ENCODE results near the gene TSN. TPM values are rescaled to one million over a fixed set of nuclear protein-coding genes. Genes with fewer than 3 reads are reported as not detected.

TSN gene
- total RNA-seq, 1 donor from 2014 or later, result 68.2 TPM

DNA sequence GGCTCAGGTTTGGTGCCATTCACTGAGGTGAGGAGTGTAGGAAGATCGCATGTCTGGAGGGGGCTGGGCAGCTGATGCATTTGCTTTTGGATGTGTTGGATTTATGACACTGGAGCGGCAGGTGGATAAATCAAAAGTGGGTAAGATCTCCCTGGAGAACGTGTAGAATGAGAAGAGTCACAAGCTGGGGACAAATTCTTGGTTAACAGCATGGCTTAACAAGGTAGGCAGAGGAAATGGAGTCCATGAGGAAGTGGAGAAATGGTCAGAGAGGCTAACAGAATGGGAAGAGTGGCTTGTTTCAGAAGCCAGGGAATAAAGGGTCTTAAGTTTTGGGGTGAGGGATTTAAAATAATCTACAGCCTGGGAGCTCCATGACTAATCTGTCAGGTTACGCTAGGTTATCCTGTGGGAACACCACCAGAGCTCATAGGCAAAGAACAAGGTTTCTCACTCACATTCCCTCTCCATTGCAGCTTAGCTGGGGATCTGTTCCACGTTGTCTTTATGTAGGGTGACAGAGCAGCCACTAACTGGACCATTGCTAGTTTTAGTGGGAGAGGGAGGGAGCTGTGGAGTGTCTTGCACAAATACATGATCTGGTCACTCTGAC lies 12.8 kb downstream of the TSN start:
- peaks cover 37% of the 10 kb centered on the region for H3K36me3 ChIP-seq (ENCODE audit: insufficient read depth, low read length)
- Mint-ChIP-seq H3K27me3 (ENCODE audit: low read depth, unreplicated experiment) (no peaks in the 10 kb centered on the region), H3K27ac (ENCODE audit: unreplicated experiment) (no peak overlapping the region), H3K4me1 (ENCODE audit: low read depth, unreplicated experiment) (peaks cover 4% of the 10 kb centered on the region), H3K36me3 (ENCODE audit: low read depth, unreplicated experiment) (peaks cover 7% of the 10 kb centered on the region), H3K4me3 (ENCODE audit: unreplicated experiment) (no peak overlapping the region), H3K9me3 (ENCODE audit: unreplicated experiment) (no peaks in the 10 kb centered on the region)
- DNase-seq (ENCODE audit: low read depth) (no peak), FAIRE-seq (no peak)
- no peaks in the 10 kb centered on the region for H3K79me2 ChIP-seq (ENCODE audit: insufficient read depth, low read length)
- no peaks in the 10 kb centered on the region for H3K27me3 ChIP-seq (ENCODE audit: insufficient read depth, low read length)
- H3K9me3 ChIP-seq (ENCODE audit: insufficient read depth, low read depth, low read length), result no peaks in the 10 kb centered on the region
- H2AFZ ChIP-seq (ENCODE audit: low read depth, low read length), result no peak overlapping the region
- H3K27ac ChIP-seq (ENCODE audit: low read depth, low read length), result no peak overlapping the region
- no peak overlapping the region for H3K4me2 ChIP-seq (ENCODE audit: low read length)
- no peaks in the 10 kb centered on the region for H3K4me1 ChIP-seq (ENCODE audit: insufficient read depth, low read length)
- H3K9ac ChIP-seq (ENCODE audit: low read length), result no peak overlapping the region
- no peaks in the 10 kb centered on the region for H4K20me1 ChIP-seq (ENCODE audit: insufficient read depth, low read length)
- TF ChIP-seq EZH2 (IDR thresholded peaks at IDR 0.05; ENCODE audit: insufficient read depth, low read length), result no peak
- TF ChIP-seq, protein P1, sequence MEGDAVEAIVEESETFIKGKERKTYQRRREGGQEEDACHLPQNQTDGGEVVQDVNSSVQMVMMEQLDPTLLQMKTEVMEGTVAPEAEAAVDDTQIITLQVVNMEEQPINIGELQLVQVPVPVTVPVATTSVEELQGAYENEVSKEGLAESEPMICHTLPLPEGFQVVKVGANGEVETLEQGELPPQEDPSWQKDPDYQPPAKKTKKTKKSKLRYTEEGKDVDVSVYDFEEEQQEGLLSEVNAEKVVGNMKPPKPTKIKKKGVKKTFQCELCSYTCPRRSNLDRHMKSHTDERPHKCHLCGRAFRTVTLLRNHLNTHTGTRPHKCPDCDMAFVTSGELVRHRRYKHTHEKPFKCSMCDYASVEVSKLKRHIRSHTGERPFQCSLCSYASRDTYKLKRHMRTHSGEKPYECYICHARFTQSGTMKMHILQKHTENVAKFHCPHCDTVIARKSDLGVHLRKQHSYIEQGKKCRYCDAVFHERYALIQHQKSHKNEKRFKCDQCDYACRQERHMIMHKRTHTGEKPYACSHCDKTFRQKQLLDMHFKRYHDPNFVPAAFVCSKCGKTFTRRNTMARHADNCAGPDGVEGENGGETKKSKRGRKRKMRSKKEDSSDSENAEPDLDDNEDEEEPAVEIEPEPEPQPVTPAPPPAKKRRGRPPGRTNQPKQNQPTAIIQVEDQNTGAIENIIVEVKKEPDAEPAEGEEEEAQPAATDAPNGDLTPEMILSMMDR (IDR thresholded peaks at IDR 0.05; ENCODE audit: insufficient read depth, low read depth, low read length), result no peak
- no peak overlapping the region for H3K4me3 ChIP-seq (ENCODE audit: insufficient read depth, low read depth, low read length)

DNA sequence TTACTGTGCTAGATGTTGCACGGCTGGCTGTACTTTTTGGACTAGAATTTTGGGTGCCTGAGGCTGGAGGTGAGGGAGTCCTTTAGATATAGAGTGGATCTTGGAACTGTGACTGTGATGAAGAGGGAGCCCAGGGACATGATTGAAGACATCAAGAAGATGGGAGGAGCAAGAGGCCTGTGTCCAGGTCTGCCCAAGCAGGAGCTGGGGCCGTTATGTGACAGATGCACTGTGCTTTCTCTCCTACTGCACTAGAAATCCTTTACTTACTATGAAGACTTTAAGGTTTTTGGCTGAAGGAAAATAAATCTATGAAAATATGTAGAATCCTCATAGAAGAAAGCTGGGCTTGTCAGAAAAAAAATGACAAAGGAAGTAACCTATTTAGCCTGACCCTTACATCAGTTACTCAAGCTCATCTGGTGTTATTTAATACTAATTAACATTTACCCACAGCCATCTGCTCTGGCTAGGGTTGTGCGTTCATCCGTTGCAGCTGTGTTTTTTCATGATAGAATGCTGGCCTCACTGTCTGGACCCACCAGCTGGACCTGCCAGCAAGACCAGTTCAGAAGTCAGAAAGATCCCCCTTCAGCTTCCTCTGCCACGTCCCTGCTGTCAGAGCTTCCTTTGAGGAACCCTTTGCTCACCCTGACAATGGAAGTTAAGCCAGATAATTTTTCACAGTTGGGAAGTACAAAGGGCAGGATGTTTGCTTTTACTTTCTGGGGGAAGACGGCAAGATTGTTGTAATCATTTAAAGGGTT lies 16.7 kb downstream of the TSN start:
- peaks cover 13% of the 10 kb centered on the region for H3K4me1 ChIP-seq (ENCODE audit: insufficient read depth, low read length)
- no peak for FAIRE-seq
- Mint-ChIP-seq H3K27me3 (ENCODE audit: low read depth, unreplicated experiment) (no peaks in the 10 kb centered on the region), H3K9me3 (ENCODE audit: unreplicated experiment) (no peaks in the 10 kb centered on the region), H3K36me3 (ENCODE audit: low read depth, unreplicated experiment) (peaks cover 7% of the 10 kb centered on the region), H3K27ac (ENCODE audit: unreplicated experiment) (no peak overlapping the region), H3K4me1 (ENCODE audit: low read depth, unreplicated experiment) (peaks cover 15% of the 10 kb centered on the region), H3K4me3 (ENCODE audit: unreplicated experiment) (no peak overlapping the region)
- no peak overlapping the region for H3K4me3 ChIP-seq (ENCODE audit: insufficient read depth, low read depth, low read length)
- no peaks in the 10 kb centered on the region for H4K20me1 ChIP-seq (ENCODE audit: insufficient read depth, low read length)
- H3K4me2 ChIP-seq (ENCODE audit: low read length), result no peak overlapping the region
- H3K27me3 ChIP-seq (ENCODE audit: insufficient read depth, low read length), result no peaks in the 10 kb centered on the region
- no peak overlapping the region for H3K9ac ChIP-seq (ENCODE audit: low read length)
- no peak overlapping the region for H3K27ac ChIP-seq (ENCODE audit: low read depth, low read length)
- DNase-seq (ENCODE audit: low read depth), result peak; percentile 59
- no peaks in the 10 kb centered on the region for H3K79me2 ChIP-seq (ENCODE audit: insufficient read depth, low read length)
- H3K36me3 ChIP-seq (ENCODE audit: insufficient read depth, low read length), result peaks cover 7% of the 10 kb centered on the region
- no peaks in the 10 kb centered on the region for H3K9me3 ChIP-seq (ENCODE audit: insufficient read depth, low read depth, low read length)
- TF ChIP-seq, protein P1 (IDR thresholded peaks at IDR 0.05; ENCODE audit: insufficient read depth, low read depth, low read length), result no peak
- no peak for TF ChIP-seq EZH2 (IDR thresholded peaks at IDR 0.05; ENCODE audit: insufficient read depth, low read length)
- no peak overlapping the region for H2AFZ ChIP-seq (ENCODE audit: low read depth, low read length)

DNA sequence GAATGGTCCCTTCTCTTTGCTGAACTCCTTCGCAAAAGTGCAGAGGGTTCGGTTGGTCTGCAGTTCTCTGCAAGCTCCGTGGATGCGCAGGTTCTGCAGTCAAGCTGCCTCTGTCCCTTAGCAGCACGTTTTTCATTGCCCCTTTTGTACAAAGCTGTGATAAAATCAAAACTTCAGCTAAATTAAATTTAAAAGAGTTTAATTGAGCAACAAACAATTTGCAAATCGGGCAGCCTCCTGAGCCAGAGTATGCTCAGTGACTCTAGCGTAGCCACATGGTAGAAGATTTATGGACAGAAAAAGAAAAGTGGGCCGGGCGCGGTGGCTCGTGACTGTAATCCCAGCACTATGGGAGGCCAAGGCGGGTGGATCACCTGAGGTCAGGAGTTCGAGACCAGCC lies 18.8 kb downstream of the TSN start:
- Mint-ChIP-seq H3K4me1 (ENCODE audit: low read depth, unreplicated experiment) (peaks cover 18% of the 10 kb centered on the region), H3K36me3 (ENCODE audit: low read depth, unreplicated experiment) (no peaks in the 10 kb centered on the region), H3K27me3 (ENCODE audit: low read depth, unreplicated experiment) (no peaks in the 10 kb centered on the region), H3K27ac (ENCODE audit: unreplicated experiment) (no peak overlapping the region), H3K4me3 (ENCODE audit: unreplicated experiment) (no peak overlapping the region), H3K9me3 (ENCODE audit: unreplicated experiment) (no peaks in the 10 kb centered on the region)
- FAIRE-seq (no peak), DNase-seq (ENCODE audit: low read depth) (no peak)
- H3K9me3 ChIP-seq (ENCODE audit: insufficient read depth, low read depth, low read length), result no peaks in the 10 kb centered on the region
- TF ChIP-seq, protein P1 (IDR thresholded peaks at IDR 0.05; ENCODE audit: insufficient read depth, low read depth, low read length), result no peak
- TF ChIP-seq EZH2 (IDR thresholded peaks at IDR 0.05; ENCODE audit: insufficient read depth, low read length), result no peak
- no peak overlapping the region for H3K9ac ChIP-seq (ENCODE audit: low read length)
- H3K4me1 ChIP-seq (ENCODE audit: insufficient read depth, low read length), result peaks cover 21% of the 10 kb centered on the region
- H3K27ac ChIP-seq (ENCODE audit: low read depth, low read length), result no peak overlapping the region
- no peak overlapping the region for H2AFZ ChIP-seq (ENCODE audit: low read depth, low read length)
- no peaks in the 10 kb centered on the region for H3K36me3 ChIP-seq (ENCODE audit: insufficient read depth, low read length)
- H3K4me3 ChIP-seq (ENCODE audit: insufficient read depth, low read depth, low read length), result no peak overlapping the region
- H3K79me2 ChIP-seq (ENCODE audit: insufficient read depth, low read length), result no peaks in the 10 kb centered on the region
- H3K27me3 ChIP-seq (ENCODE audit: insufficient read depth, low read length), result no peaks in the 10 kb centered on the region
- H3K4me2 ChIP-seq (ENCODE audit: low read length), result no peak overlapping the region
- no peaks in the 10 kb centered on the region for H4K20me1 ChIP-seq (ENCODE audit: insufficient read depth, low read length)

Measured in astrocyte (in vitro differentiated cells and primary cell).